Activated T-cell treated with anti-CD3 and anti-CD28 coated beads, Interleukin-2, amount 50 U/mL, for 24 hours (primary cell): ENCODE results near the gene PTPRK.
"Not testable (repeated sequence)": the region's sequence is repeated elsewhere in the genome, so short reads cannot be mapped to it uniquely, and the experiment has no call there.

Experiments
- DNase-seq: peaks from one replicate; pipeline ENCODE4 v3.0.0-alpha.2; 2020
- H3K27ac Mint-ChIP-seq: 2 replicates; pipeline ENCODE4 v1.8.0; 2020; ENCODE audit warnings: mild to moderate bottlenecking, mixed read lengths
- H3K27me3 Mint-ChIP-seq: 2 replicates; pipeline ENCODE4 v1.8.0; 2020; ENCODE audit warnings: mixed read lengths
- H3K36me3 Mint-ChIP-seq: 2 replicates; pipeline ENCODE4 v1.8.0; 2020; ENCODE audit warnings: low read depth, mixed read lengths
- H3K4me1 Mint-ChIP-seq: 2 replicates; pipeline ENCODE4 v1.8.0; 2020; ENCODE audit warnings: low read depth, mixed read lengths
- H3K4me3 Mint-ChIP-seq: 2 replicates; pipeline ENCODE4 v1.8.0; 2020; ENCODE audit warnings: mild to moderate bottlenecking, moderate library complexity, mixed read lengths
- H3K9me3 Mint-ChIP-seq: 2 replicates; pipeline ENCODE4 v1.8.0; 2020; ENCODE audit warnings: mixed read lengths

Gene PTPRK

GRCh38 chr6:127990074-127990473, 530.3 kb downstream of the PTPRK start:
- Mint-ChIP-seq H3K4me3 (no peak overlapping the region), H3K27me3 (no peaks in the 10 kb centered on the region), H3K27ac (peak overlapping the region; percentile 19), H3K4me1 (peaks cover 32% of the 10 kb centered on the region), H3K9me3 (no peaks in the 10 kb centered on the region), H3K36me3 (peaks cover 7% of the 10 kb centered on the region)
- no peak for DNase-seq

GRCh38 chr6:127980996-127981395, 539.4 kb downstream of the PTPRK start:
- H3K36me3 Mint-ChIP-seq = peaks cover 43% of the 10 kb centered on the region
- no peak for DNase-seq
- no peaks in the 10 kb centered on the region for H3K27me3 Mint-ChIP-seq
- H3K4me1 Mint-ChIP-seq = peaks cover 37% of the 10 kb centered on the region
- peaks cover 6% of the 10 kb centered on the region for H3K9me3 Mint-ChIP-seq
- H3K27ac Mint-ChIP-seq = no peak overlapping the region
- H3K4me3 Mint-ChIP-seq = no peak overlapping the region

- Mint-ChIP-seq H3K36me3 (peaks cover 53% of the 10 kb centered on the region), H3K27ac (peak overlapping the region; percentile 88), H3K4me1 (peaks cover 46% of the 10 kb centered on the region), H3K4me3 (peak overlapping the region; percentile 72), H3K9me3 (peaks cover 16% of the 10 kb centered on the region)
- H3K27me3 Mint-ChIP-seq, DNase-seq: not testable (repeated sequence)
Measured at GRCh38 chr6:127978185-127978584, 542.2 kb downstream of the PTPRK start.

GRCh38 chr6:127976796-127977195, 543.6 kb downstream of the PTPRK start:
- Mint-ChIP-seq H3K4me3 (no peak overlapping the region), H3K9me3 (peaks cover 14% of the 10 kb centered on the region), H3K27me3 (no peaks in the 10 kb centered on the region), H3K36me3 (peaks cover 51% of the 10 kb centered on the region), H3K27ac (no peak overlapping the region), H3K4me1 (peaks cover 56% of the 10 kb centered on the region)
- DNase-seq = no peak

- peaks cover 46% of the 10 kb centered on the region for H3K36me3 Mint-ChIP-seq
- H3K4me1 Mint-ChIP-seq = peaks cover 60% of the 10 kb centered on the region
Measured at GRCh38 chr6:127976111-127976510, 544.3 kb downstream of the PTPRK start.

GRCh38 chr6:127972815-127973214, 547.6 kb downstream of the PTPRK start:
- Mint-ChIP-seq H3K4me3 (peak overlapping the region; percentile 82), H3K36me3 (peaks cover 32% of the 10 kb centered on the region), H3K4me1 (peaks cover 73% of the 10 kb centered on the region), H3K9me3 (peaks cover 12% of the 10 kb centered on the region), H3K27ac (peak overlapping the region; percentile 97), H3K27me3 (no peaks in the 10 kb centered on the region)
- no peak for DNase-seq

More at GRCh38 chr6:127976111-127976510, 544.3 kb downstream of the PTPRK start:
- no peak overlapping the region for H3K4me3 Mint-ChIP-seq
- H3K27ac Mint-ChIP-seq = no peak overlapping the region
- H3K9me3 Mint-ChIP-seq = peaks cover 10% of the 10 kb centered on the region
- H3K27me3 Mint-ChIP-seq = no peaks in the 10 kb centered on the region
- no peak for DNase-seq

GRCh38 chr6:127971945-127972391, 548.4 kb downstream of the PTPRK start:
- Mint-ChIP-seq H3K27ac (peak overlapping the region; percentile 97), H3K36me3 (peaks cover 30% of the 10 kb centered on the region), H3K4me3 (peak overlapping the region; percentile 82), H3K27me3 (no peaks in the 10 kb centered on the region), H3K4me1 (peaks cover 73% of the 10 kb centered on the region), H3K9me3 (peaks cover 13% of the 10 kb centered on the region)
- peak; percentile 55 for DNase-seq

GRCh38 chr6:127971386-127971785, 549.0 kb downstream of the PTPRK start:
- H3K36me3 Mint-ChIP-seq = peaks cover 27% of the 10 kb centered on the region
- peak overlapping the region; percentile 97 for H3K27ac Mint-ChIP-seq
- H3K9me3 Mint-ChIP-seq = peaks cover 13% of the 10 kb centered on the region
- no peak for DNase-seq
- H3K27me3 Mint-ChIP-seq = no peaks in the 10 kb centered on the region
- peak overlapping the region; percentile 82 for H3K4me3 Mint-ChIP-seq
- peaks cover 73% of the 10 kb centered on the region for H3K4me1 Mint-ChIP-seq

- Mint-ChIP-seq H3K27me3 (no peaks in the 10 kb centered on the region), H3K27ac (peak overlapping the region; percentile 74), H3K9me3 (peaks cover 16% of the 10 kb centered on the region), H3K36me3 (peaks cover 18% of the 10 kb centered on the region), H3K4me1 (peaks cover 69% of the 10 kb centered on the region), H3K4me3 (peak overlapping the region; percentile 55)
- no peak for DNase-seq
Measured at GRCh38 chr6:127969701-127970100, 550.7 kb downstream of the PTPRK start.

GRCh38 chr6:127968394-127968793, 552.0 kb downstream of the PTPRK start:
- DNase-seq = no peak
- Mint-ChIP-seq H3K27ac (no peak overlapping the region), H3K36me3 (peaks cover 7% of the 10 kb centered on the region), H3K9me3 (peaks cover 7% of the 10 kb centered on the region), H3K27me3 (no peaks in the 10 kb centered on the region), H3K4me3 (no peak overlapping the region), H3K4me1 (peaks cover 58% of the 10 kb centered on the region)

GRCh38 chr6:127967708-127968107, 552.7 kb downstream of the PTPRK start:
- H3K27ac Mint-ChIP-seq = no peak overlapping the region
- DNase-seq = no peak
- H3K4me3 Mint-ChIP-seq = no peak overlapping the region
- no peaks in the 10 kb centered on the region for H3K27me3 Mint-ChIP-seq
- H3K9me3 Mint-ChIP-seq = peaks cover 7% of the 10 kb centered on the region
- H3K4me1 Mint-ChIP-seq = peaks cover 53% of the 10 kb centered on the region
- H3K36me3 Mint-ChIP-seq = peaks cover 4% of the 10 kb centered on the region

- H3K27ac Mint-ChIP-seq = no peak overlapping the region
- no peak for DNase-seq
- peaks cover 7% of the 10 kb centered on the region for H3K9me3 Mint-ChIP-seq
- H3K4me1 Mint-ChIP-seq = peaks cover 42% of the 10 kb centered on the region
- no peaks in the 10 kb centered on the region for H3K27me3 Mint-ChIP-seq
- no peak overlapping the region for H3K4me3 Mint-ChIP-seq
- H3K36me3 Mint-ChIP-seq = peaks cover 4% of the 10 kb centered on the region
Measured at GRCh38 chr6:127966616-127967015, 553.8 kb downstream of the PTPRK start.

- no peaks in the 10 kb centered on the region for H3K27me3 Mint-ChIP-seq
- H3K27ac Mint-ChIP-seq = no peak overlapping the region
- H3K4me1 Mint-ChIP-seq = peaks cover 19% of the 10 kb centered on the region
- no peak overlapping the region for H3K4me3 Mint-ChIP-seq
- H3K9me3 Mint-ChIP-seq = peaks cover 10% of the 10 kb centered on the region
- H3K36me3 Mint-ChIP-seq = peaks cover 4% of the 10 kb centered on the region
- no peak for DNase-seq
Measured at GRCh38 chr6:127963495-127963894, 556.9 kb downstream of the PTPRK start.

- Mint-ChIP-seq H3K4me1 (peaks cover 16% of the 10 kb centered on the region), H3K27ac (no peak overlapping the region), H3K4me3 (no peak overlapping the region), H3K27me3 (no peaks in the 10 kb centered on the region), H3K36me3 (no peaks in the 10 kb centered on the region), H3K9me3 (peaks cover 3% of the 10 kb centered on the region)
- no peak for DNase-seq
Measured at GRCh38 chr6:127959869-127960268, 560.5 kb downstream of the PTPRK start.

GRCh38 chr6:127956956-127957355, 563.4 kb downstream of the PTPRK start:
- Mint-ChIP-seq H3K4me1 (peaks cover 37% of the 10 kb centered on the region), H3K27ac (no peak overlapping the region), H3K27me3 (no peaks in the 10 kb centered on the region), H3K4me3 (no peak overlapping the region), H3K36me3 (no peaks in the 10 kb centered on the region), H3K9me3 (peaks cover 3% of the 10 kb centered on the region)
- DNase-seq = no peak
